HL-60/S4 (cell line): Measurements from ENCODE around the gene VGF.
"Not testable (repeated sequence)": the region's sequence is repeated elsewhere in the genome, so short reads cannot be mapped to it uniquely, and the experiment has no call there.

ENCODE experiments used
- in situ Hi-C: fragments of 300-500 bp; cut with MboI; formaldehyde crosslinking; loops from 2 replicates; pipeline ENCODE4 v1.14.3; 2022; ENCODE audit warnings: low sequenced_read_pairs

VGF gene

GRCh38 chr7:101140339-101140699, 25.1 kb downstream of the VGF start:
- in situ Hi-C loops = loop anchor here (10.0 kb wide), 1 partner anchor 144 kb away; no protein-coding TSS in a partner anchor

- in situ Hi-C loops = loop anchor here (5.0 kb wide), 1 partner anchor 41 kb away; no protein-coding TSS in a partner anchor
Measured at GRCh38 chr7:101138213-101138870, 27.0 kb downstream of the VGF start.

- in situ Hi-C loops = loop anchor here (5.0 kb wide), 1 partner anchor 40 kb away; no protein-coding TSS in a partner anchor
Measured at GRCh38 chr7:101137651-101138212, 27.6 kb downstream of the VGF start.

- in situ Hi-C loops = no loop called here
Measured at GRCh38 chr7:101134399-101134980, 30.9 kb downstream of the VGF start.

DNA sequence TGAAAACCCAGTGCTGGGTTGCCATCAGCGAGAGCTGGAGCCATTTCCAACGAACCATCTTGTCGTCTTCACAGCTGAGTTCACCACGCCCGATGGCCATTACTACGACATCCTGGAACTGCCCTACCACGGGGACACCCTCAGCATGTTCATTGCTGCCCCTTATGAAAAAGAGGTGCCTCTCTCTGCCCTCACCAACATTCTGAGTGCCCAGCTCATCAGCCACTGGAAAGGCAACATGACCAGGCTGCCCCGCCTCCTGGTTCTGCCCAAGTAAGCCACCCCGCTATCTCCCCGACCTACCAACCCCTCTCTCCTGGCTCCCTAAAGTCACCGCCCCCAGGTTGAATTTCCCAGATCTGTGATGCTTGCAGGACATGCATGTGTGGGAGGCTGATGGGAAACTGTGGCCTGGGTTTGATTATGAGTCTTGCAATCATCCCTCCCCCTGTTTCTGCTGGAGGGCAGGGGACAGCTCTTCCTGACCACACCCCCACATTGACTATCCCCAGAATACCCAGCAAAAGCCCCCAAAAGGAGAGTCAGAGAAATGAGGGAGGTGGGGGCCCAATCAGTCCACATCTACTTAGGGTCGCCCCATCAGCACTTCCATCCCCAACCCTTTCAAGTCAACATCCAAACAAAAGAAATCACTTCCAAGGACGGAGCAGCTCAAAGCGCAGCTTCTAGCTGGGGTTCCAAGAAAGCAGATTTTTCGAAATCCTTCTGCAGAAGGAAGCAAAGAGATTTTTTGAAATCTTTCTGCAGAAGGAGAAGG, 31.6 kb downstream of the VGF start:
- in situ Hi-C loops = no loop called here

GRCh38 chr7:101132626-101133600, 32.5 kb downstream of the VGF start:
- in situ Hi-C loops = not testable (repeated sequence)

GRCh38 chr7:101129603-101130117, 35.7 kb downstream of the VGF start:
- in situ Hi-C loops = no loop called here

GRCh38 chr7:101128040-101128834, 37.1 kb downstream of the VGF start:
- in situ Hi-C loops = no loop called here

DNA sequence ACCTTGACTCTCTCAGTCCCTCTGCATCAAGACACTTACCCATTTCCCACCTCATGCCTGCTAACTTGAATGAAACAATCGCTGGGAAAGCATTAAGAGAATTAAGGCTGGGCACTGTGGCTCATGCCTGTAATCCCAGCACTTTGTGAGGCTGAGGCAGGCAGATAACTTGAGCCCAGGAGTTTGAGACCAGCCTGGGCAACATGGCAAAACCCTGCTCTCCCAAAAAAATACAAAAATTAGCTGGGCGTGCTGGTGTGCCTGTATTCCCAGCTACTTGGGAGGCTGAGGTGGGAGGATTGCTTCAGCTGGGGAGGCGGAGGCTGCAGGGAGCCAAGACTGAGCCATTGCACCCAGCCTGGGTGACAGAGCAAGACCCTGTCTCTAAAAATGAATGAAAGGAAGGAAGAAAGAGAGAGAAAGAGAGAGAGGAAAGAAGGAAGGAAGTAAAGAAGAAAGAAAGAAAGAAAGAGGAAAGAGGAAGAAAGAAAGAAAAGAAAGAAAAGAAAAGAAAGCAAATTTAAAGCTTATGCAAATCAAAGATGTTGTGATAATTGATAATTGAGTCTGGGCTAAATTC, 37.8 kb downstream of the VGF start:
- in situ Hi-C loops = no loop called here

DNA sequence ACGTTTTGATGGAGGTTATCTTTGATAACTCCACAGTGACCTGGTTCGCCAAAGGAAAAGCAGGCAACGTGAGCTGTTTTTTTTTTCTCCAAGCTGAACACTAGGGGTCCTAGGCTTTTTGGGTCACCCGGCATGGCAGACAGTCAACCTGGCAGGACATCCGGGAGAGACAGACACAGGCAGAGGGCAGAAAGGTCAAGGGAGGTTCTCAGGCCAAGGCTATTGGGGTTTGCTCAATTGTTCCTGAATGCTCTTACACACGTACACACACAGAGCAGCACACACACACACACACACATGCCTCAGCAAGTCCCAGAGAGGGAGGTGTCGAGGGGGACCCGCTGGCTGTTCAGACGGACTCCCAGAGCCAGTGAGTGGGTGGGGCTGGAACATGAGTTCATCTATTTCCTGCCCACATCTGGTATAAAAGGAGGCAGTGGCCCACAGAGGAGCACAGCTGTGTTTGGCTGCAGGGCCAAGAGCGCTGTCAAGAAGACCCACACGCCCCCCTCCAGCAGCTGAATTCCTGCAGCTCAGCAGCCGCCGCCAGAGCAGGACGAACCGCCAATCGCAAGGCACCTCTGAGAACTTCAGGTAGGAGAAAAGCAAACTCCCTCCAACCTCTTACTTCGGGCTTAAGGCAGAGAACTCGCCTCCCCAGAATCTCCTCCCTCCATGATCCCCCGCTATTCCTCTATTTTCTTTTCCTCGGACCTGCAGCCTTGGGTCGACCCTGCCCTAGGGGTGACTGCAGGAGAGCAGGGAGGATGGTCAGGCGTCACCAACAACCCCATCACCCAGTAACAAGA, 38.5 kb downstream of the VGF start, which contains the start of gene SERPINE1:
Gene SERPINE1, plus strand, starts transcription at position 454 of the 809 bp plus-strand sequence. CDS start 1,290 bp downstream, outside the sequence.
- in situ Hi-C loops = no loop called here

- in situ Hi-C loops = no loop called here
Measured at GRCh38 chr7:101125989-101126650, 39.2 kb downstream of the VGF start.

GRCh38 chr7:101124376-101125056, 40.9 kb downstream of the VGF start:
- in situ Hi-C loops = no loop called here

- in situ Hi-C loops = no loop called here
Measured at GRCh38 chr7:101123703-101124068, 41.7 kb downstream of the VGF start.

DNA sequence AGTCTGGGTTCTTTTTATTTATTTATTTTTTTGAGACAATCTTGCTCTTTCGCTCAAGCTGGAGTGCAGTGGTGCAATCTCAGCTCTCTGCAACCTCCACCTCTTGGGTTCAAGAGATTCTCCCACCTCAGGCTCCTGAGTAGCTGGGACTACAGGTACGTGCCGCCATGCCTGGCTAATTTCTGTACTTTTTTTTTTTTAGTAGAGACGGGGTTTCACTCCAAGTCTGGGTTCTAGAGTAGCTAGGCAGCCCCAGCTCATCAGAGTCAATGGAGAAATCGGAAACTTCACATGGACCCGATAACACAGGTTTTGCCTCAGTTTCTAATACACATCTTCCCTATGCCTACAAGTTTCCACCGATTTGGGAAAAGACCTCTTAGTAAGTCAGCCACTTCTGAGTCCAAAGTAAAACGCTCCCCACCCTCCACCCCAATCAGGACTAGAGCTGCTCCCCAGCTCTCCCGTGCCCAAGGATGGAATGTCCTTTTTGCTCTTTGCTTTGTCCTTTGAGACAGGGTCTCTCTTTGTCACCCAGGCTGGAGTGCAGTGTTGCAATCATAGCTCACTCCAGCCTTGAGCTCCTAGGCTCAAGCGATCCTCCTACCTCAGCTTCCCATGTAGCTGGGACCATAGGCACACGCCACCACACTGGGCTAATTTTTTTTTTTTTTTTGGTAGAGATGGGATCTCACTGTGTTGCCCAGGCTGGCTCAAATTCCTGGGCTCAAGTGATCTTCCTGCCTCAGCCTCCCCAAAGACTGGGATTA, 42.3 kb downstream of the VGF start:
- in situ Hi-C loops = no loop called here

DNA sequence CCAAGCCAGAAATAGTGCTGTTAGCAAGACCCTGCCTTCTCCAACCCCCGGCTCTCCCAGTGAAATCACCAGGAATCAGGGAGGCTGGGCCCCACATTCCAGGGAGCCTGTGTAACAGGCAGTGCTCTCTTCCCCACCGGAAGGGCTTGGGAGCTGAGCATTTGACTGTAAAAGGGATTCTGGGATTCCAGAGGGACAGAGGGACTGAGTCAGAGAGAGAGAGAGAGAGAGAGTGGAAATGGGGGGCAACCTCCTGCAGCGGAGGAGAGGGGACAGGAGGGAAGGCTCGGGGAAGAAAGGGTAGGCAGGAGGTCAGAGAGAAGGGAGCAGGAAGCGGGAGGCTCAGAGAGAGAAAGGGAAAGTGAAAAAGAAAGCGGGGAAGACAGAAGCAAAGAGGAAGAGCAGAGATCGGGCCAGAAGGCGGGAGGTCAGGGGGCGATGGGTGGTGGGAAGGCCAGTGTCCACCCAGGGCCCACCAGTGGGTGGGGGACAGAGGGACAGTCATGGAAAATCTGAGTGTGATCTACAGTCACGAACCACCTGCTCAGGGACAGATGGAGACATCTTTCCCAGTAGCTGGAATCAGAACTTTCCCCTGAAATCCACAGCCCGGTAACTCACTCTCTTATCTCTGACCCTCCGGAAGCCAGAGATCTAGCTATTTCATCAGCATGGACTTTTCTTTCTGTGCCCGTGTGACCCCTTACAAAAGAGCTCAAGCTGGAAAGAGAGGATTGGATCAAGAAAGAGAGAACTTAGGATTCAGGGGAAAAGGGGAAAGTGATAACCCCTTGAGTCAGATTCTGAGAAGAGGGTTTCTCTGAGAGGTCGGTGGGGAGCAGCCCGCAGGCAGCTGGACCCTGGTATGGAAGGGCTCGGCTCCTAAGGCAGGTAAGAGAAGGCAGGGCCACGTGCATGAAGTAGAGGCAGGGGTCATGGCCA, 43.1 kb downstream of the VGF start:
- in situ Hi-C loops = no loop called here
